Keratinocyte (primary cell): ENCODE data around the gene FOXK1. TPM values are rescaled to one million over a fixed set of nuclear protein-coding genes. Genes with fewer than 3 reads are reported as not detected.
A peak's percentile ranks its signal among the peaks of the same experiment; 100 is the strongest.

ENCODE experiments used
- DNase-seq: peaks from one replicate; pipeline ENCODE4 v3.0.0-alpha.2; 2011; ENCODE audit warnings: low read depth, missing footprints, low spot score
- FAIRE-seq: peaks from 2 replicates; lab custom pipeline; 2011; peaks lifted over from hg19 to GRCh38; lab: Jason Lieb, UNC
- H2AFZ ChIP-seq: 2 replicates; pipeline ENCODE4 v1.6.0; 2012; ENCODE audit warnings: low read length, control low read depth, inconsistent platforms; ENCODE audit not compliant: control insufficient read depth
- H3K27ac ChIP-seq: 2 replicates; pipeline ENCODE4 v1.5.1; 2011; ENCODE audit warnings: low read length; ENCODE audit not compliant: control insufficient read depth, insufficient read depth
- H3K27me3 ChIP-seq: 3 replicates; pipeline ENCODE4 v1.6.0; 2011; ENCODE audit warnings: low read length; ENCODE audit not compliant: control insufficient read depth, insufficient read depth; ENCODE audit errors: extremely low read depth
- H3K36me3 ChIP-seq, 2 experiments: 2 replicates in 1 of 2; 3 replicates in 1 of 2; pipeline ENCODE4 v1.5.1; 2011; ENCODE audit warnings: low read length in 2 of 2, mild to moderate bottlenecking in 1 of 2; ENCODE audit not compliant: control insufficient read depth in 2 of 2, insufficient read depth in 2 of 2; ENCODE audit errors: extremely low read depth in 1 of 2
- H3K4me1 ChIP-seq: 3 replicates; pipeline ENCODE4 v1.5.1; 2011; ENCODE audit warnings: low read length; ENCODE audit not compliant: control insufficient read depth, insufficient read depth; ENCODE audit errors: extremely low read depth
- H3K4me2 ChIP-seq: 3 replicates; pipeline ENCODE4 v1.6.0; 2011; ENCODE audit warnings: low read depth, low read length; ENCODE audit not compliant: control insufficient read depth, insufficient read depth; ENCODE audit errors: extremely low read depth
- H3K4me3 ChIP-seq, 3 experiments: fragments of 200-600 bp in 1 of 3; sonication (generic) in 1 of 3; 2 replicates in 2 of 3; 3 replicates in 1 of 3; pipeline ENCODE4 v1.5.1; 2011 to 2016; ENCODE audit warnings: low read length in 3 of 3, mild to moderate bottlenecking in 3 of 3, control low read depth in 2 of 3, inconsistent platforms in 1 of 3, low read depth in 1 of 3, mixed read lengths in 1 of 3, mixed run types in 1 of 3, moderate library complexity in 1 of 3; ENCODE audit not compliant: control insufficient read depth in 2 of 3, insufficient read depth in 2 of 3; ENCODE audit errors: extremely low read depth in 1 of 3
- H3K79me2 ChIP-seq: 2 replicates; pipeline ENCODE4 v1.6.0; 2012; ENCODE audit warnings: low read length; ENCODE audit not compliant: control insufficient read depth, insufficient read depth
- H3K9ac ChIP-seq: 3 replicates; pipeline ENCODE4 v1.6.0; 2011; ENCODE audit warnings: low read length; ENCODE audit not compliant: control insufficient read depth, insufficient read depth; ENCODE audit errors: extremely low read depth
- H3K9me1 ChIP-seq: 3 replicates; pipeline ENCODE4 v1.6.0; 2011; ENCODE audit warnings: low read length; ENCODE audit not compliant: control insufficient read depth, insufficient read depth; ENCODE audit errors: extremely low read depth
- H3K9me3 ChIP-seq: 2 replicates; pipeline ENCODE4 v1.5.1; 2012; ENCODE audit warnings: low read depth, low read length; ENCODE audit not compliant: control insufficient read depth
- H4K20me1 ChIP-seq: 3 replicates; pipeline ENCODE4 v1.6.0; 2011; ENCODE audit warnings: low read length; ENCODE audit not compliant: control insufficient read depth, insufficient read depth; ENCODE audit errors: extremely low read depth
- CTCF ChIP-seq, 3 experiments: IDR thresholded peaks in 1 of 3; conservative IDR thresholded peaks in 1 of 3; optimal IDR thresholded peaks in 1 of 3; 2 replicates in 2 of 3; 3 replicates in 1 of 3; pipeline versions ENCODE3 to v1.5.1; 2011; ENCODE audit warnings: low read length in 3 of 3, mild to moderate bottlenecking in 3 of 3, moderate library complexity in 2 of 3, control low read depth in 1 of 3, inconsistent platforms in 1 of 3; ENCODE audit not compliant: insufficient read depth in 2 of 3; ENCODE audit errors: extremely low read depth in 1 of 3
- EZH2 ChIP-seq: IDR thresholded peaks from one replicate; pipeline ENCODE4 v1.6.1; 2012; ENCODE audit warnings: inconsistent platforms, mild to moderate bottlenecking, low read length, moderate library complexity
- dilution Hi-C: fragments of 300-500 bp; cut with MboI; formaldehyde crosslinking; loops from one replicate; pipeline ENCODE4 v1.7.0; 2020; ENCODE audit warnings: low sequenced_read_pairs; ENCODE audit not compliant: extremely low pct_ligation_motif_present
- polyA plus RNA-seq, 5 experiments: library from polyadenylated mRNA; depleted of rRNA in 3 of 5; stranded (reverse) in 3 of 5; stranded (forward) in 1 of 5; unstranded in 1 of 5; fragments of >200 nt; gene quantifications; 1 replicate in 1 of 5; 2 replicates in 3 of 5; 3 replicates in 1 of 5; pipeline versions ENCODE4 v1.2.1 to v1.2.3, GENCODE V29; 2011 to 2012; ENCODE audit warnings: missing spikeins in 2 of 5, low read depth in 1 of 5, low replicate concordance in 1 of 5

Gene FOXK1
- polyA plus RNA-seq, 1 donor (not counting 4 experiments of a cell fraction or from before 2014, with no cell fraction given), result 4.4 TPM

GRCh38 chr7:4775250-4775847 lies 93.3 kb downstream of the FOXK1 start, which contains the start of gene AP5Z1:
Gene AP5Z1, plus strand, starts transcription at chr7:4775623. Its CDS starts 93 bp downstream, at chr7:4775716.
- no peak for TF ChIP-seq EZH2
- no peak for TF ChIP-seq CTCF (optimal IDR thresholded peaks at IDR 0.05 in 1 of 3, IDR thresholded peaks at IDR 0.05 in 1 of 3, conservative IDR thresholded peaks at IDR 0.05 in 1 of 3; ENCODE audit: extremely low read depth in 1 of 3, insufficient read depth in 2 of 3, low read length in 3 of 3)
- peaks cover 11% of the 10 kb centered on the region for H3K4me1 ChIP-seq
- peak within 1 kb of the TSS; percentile 97 for H3K27ac ChIP-seq
- H3K9me3 ChIP-seq, result no peaks in the 10 kb centered on the region
- peak within 1 kb of the TSS; percentile 89 to 97 (median 95) for H3K4me3 ChIP-seq
- dilution Hi-C loops, result no loop called here
- no peaks in the 10 kb centered on the region for H3K9me1 ChIP-seq
- H3K79me2 ChIP-seq, result peaks cover 33% of the 10 kb centered on the region
- no peaks in the 10 kb centered on the region for H3K27me3 ChIP-seq
- FAIRE-seq (peak; percentile 55), DNase-seq (peak; percentile 71)
- H3K4me2 ChIP-seq, result peak within 1 kb of the TSS; percentile 91
- peaks cover 0 to 7% of the 10 kb centered on the region in 2 experiments for H3K36me3 ChIP-seq
- H4K20me1 ChIP-seq, result no peaks in the 10 kb centered on the region
- peak within 1 kb of the TSS; percentile 99 for H3K9ac ChIP-seq
- H2AFZ ChIP-seq, result peak within 1 kb of the TSS; percentile 88

GRCh38 chr7:4775848-4776623 lies 93.9 kb downstream of the FOXK1 start:
- Histone ChIP-seq H3K9me1 (no peaks in the 10 kb centered on the region), H3K4me2 (peak overlapping the region; percentile 67), H4K20me1 (no peaks in the 10 kb centered on the region), H3K27ac (peak overlapping the region; percentile 97), H3K4me3 (peak overlapping the region; percentile 89 to 97 (median 95)), H3K4me1 (peaks cover 11% of the 10 kb centered on the region), H3K9ac (peak overlapping the region; percentile 99), H3K9me3 (no peaks in the 10 kb centered on the region), H3K27me3 (no peaks in the 10 kb centered on the region), H2AFZ (peak overlapping the region; percentile 78), H3K79me2 (peaks cover 33% of the 10 kb centered on the region), H3K36me3 (peaks cover 2 to 9% of the 10 kb centered on the region in 2 experiments)
- TF ChIP-seq CTCF (optimal IDR thresholded peaks at IDR 0.05 in 1 of 3, IDR thresholded peaks at IDR 0.05 in 1 of 3, conservative IDR thresholded peaks at IDR 0.05 in 1 of 3; ENCODE audit: extremely low read depth in 1 of 3, insufficient read depth in 2 of 3, low read length in 3 of 3) (no peak), EZH2 (no peak)
- no peak for DNase-seq
- FAIRE-seq, result peak; percentile 20
- dilution Hi-C loops, result no loop called here
